HG03135 (cell line): ENCODE results near the gene DLX3.
"Not testable (repeated sequence)": the region's sequence is repeated elsewhere in the genome, so short reads cannot be mapped to it uniquely, and the experiment has no call there.

ENCODE experiments used
- ATAC-seq: cut with Tn5 transposase; IDR thresholded peaks from one replicate; pipeline ENCODE4 v1.9.1; 2021; ENCODE audit warnings: mild to moderate bottlenecking, moderate library complexity; ENCODE audit not compliant: unreplicated experiment

DLX3 gene

DNA sequence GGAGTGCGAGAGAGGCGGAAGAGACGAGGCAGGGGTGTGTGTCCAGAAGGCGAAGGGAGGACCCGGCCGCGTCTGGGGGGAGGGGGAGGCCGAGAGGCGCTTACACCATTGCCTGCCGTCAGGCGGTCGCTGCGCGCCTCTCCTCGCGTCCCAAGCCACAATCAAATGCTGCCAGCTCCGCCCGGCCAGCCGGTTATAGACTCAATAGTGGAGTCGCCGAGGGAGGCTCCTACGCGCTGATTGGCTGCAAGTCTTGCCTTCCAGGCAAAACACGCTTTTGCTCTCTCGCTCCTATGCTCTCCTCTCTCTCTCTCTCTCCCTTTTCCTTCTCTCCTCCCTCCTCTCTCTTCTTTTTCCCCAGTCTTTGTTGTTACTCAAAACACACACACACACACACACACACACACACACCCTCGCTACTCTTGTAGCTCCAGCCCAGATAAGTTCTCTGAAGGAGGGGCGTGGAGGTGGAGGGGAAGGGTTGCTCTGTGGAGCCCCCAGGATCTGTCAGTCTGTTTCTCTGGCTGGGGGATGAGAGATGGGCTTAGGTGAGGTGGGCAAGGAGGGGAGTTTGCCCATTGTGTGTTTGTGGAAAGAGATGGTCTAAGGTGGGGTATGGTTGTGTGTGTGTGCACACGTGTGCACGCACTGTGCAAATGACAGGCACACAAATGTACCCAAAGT is at the start of gene DLX3:
DLX3 (minus strand) TSS at position 170 of the 684 bp plus-strand sequence. CDS start 226 bp downstream, outside the sequence.
- ATAC-seq: no peak

DNA sequence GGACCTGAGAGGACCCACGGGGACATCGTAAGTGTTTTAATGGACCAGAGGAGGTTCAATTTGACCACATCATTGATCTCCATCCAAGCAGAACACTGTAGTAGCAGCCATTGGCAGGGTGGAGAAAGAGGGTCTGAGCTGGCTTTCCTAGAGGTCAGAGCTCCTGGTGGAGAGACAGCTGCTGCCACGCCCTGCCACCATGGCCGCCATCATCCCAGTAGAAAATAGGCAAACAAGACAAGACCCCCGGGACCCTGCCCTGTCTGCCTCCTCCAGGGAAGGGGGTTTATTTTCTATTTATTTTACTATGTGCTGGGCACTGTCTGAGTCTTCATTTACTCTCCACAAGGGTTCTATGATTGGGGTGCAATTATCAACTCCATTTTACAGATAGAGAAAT is 49.5 kb upstream of the DLX3 start:
- no peak for ATAC-seq

DNA sequence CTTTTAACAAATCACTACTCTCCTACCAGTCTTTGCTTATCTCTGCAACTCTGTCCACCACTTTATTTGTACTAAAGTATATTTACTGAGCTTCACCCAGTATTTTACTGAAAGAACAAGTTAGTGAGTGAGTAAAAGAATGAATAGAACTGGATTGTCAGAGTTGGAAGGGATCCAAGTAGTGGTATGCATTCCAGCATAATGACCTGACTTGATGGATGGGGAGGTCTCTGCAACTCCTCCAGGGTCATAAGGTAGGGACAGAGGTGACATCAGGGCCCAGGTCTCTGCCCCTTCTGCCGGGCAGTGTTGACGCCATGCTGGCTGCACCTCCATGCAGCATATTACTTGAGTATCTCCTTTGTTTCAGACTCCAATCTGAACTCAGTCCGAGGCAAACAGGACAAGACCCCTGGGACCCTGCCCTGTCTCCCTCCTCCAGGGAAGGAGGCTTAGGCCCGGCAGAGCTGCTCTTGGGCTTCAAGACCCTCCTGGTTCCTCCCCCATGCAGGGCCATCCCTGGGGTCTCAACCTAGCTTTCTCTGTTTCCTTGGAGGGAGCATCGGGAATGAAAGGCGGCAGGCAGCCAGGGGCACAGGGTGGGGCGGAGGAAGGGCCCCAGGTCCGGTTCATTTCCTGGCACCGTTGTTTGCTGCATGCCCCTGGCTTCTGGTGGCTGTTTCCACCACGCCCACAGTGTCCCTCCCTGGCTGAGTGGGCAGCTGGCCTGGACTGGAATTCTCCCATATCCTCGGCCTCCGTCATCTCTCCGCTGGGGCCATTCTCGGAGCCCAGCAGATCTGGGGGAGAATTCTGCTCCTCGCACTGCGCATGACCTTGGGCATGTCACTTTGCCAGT is 48.5 kb upstream of the DLX3 start:
- no peak for ATAC-seq

DNA sequence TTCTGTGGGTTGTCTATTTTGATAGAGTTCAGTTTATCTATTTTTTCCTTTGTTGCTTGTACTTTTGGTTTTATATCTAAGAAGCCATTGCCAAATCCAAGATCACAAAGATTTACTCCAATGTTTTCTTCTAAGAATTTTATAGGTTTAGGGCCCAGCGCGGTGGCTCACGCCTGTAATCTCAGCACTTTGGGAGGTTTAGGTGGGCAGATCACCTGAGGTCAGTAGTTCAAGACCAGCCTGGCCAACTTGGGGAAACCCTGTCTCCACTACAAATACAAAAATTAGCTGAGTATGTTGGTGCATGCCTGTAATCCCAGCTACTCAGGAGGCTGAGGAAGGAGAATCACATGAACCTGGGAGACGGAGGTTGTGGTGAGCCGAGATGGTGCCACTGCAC is 47.2 kb upstream of the DLX3 start:
- ATAC-seq: no peak

DNA sequence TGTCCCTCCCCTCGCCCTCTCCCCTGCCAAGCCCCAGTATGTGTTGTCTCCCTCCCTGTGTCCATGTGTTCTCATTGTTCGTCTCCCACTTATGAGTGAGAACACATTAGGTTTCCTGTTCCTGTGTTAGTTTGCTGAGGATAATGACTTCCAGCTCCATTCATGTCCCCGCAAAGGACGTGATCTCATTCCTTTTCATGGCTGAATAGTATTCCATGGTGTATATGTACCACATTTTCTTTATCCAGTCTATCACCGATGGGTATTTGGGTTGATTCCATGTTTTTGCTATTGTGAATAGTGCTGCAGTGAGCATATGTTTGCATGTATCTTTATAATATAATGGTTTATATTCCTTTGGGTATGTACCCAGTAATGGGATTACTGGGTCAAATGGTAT is 45.5 kb upstream of the DLX3 start:
- ATAC-seq: not testable (repeated sequence)

DNA sequence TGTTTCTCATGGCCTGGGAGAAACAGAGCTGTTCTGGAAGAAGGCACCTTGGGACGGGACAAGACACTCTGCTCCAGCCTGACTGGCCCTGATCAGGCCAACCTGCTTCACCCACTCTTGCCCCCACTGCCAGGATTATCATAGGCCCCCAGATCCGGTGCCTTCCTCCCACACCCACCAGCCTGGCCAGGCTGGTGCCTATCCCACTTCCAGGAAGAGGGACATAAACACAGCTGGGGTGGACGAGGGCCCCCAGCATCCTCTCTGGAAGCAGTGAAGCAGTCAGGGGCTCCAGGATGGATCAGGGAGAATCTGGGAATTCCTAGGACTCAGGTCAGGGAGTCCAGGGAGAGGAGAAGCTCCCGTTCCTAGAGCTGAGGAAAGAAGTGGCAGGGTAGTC is 44.0 kb upstream of the DLX3 start:
- ATAC-seq: no peak

DNA sequence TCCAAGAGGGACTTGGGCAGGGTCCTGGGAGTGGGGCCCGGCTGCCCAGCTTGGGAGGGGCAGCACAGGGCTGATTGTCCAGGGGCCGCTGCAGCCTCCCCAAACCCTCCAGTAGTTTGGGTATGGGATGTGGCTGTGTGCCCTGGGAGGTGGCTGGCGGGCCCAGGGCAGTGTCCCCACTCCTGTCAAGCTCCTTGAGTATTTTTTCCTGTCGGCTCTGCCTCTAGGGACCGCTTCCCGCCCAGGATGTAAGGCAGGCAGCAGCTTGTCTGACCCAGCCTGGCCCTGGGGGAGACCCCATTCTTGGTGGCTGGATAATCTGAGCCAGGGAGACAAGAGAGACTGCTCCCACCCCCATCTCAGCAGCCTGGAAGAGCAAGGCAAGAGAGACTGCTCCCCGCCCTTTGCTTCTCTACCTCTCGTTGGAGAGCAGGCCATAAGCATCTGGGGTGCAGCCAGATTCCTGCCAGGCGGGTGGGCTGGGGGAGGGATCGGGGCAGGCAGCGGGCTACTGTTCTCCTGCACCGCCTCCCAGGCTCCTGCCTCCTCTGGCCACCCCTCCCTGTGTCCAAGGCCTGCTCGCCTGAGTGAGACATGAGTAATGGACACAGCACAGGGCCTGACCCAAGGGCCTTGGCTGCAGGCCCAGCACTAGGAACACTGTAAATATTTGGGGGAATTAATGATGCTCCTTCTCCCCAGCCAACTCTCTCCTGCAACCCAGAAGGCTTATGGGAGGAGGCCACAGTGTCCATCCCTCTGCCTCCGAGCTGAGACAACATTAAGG is 42.5 kb upstream of the DLX3 start:
- ATAC-seq: no peak

DNA sequence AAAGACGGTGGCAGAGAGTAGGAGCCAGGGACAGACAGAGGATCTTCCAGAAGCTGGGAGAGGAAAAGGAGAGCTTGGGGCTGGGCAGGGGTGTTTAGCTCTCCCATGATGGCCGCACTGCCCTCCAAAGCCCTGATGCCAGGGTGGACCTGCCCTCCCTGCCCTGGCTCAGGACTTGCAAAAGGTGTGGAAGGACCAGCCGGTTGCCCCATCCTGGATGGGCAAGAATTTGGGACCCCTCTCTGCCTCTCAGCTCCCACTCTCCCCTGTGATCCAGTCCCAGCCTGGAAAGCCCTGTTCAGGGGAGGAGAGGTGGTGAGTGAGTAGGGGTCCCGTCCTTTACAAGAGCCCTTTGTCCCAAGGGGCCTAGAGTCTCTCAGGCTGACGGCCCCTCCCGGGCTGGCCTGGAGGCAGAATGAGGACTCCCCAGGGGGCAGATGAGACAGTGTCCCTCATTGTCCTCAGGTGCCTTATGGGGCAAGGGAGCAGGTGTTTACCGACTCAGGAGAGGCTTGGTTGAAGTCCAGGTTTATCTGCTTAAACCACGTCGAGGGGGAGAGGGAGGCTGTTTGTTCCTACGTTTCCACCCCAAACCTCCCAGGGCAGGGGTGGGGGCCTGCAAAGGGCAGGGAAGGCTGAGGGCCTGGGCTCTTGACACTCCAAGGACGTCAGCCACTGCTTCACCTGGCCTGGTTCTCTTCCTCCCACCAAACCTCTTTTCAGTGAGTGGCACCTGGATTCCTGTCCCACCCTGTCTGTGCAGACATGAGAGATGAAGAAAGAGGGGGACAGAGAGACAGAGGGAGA is 41.6 kb upstream of the DLX3 start:
- ATAC-seq: no peak

DNA sequence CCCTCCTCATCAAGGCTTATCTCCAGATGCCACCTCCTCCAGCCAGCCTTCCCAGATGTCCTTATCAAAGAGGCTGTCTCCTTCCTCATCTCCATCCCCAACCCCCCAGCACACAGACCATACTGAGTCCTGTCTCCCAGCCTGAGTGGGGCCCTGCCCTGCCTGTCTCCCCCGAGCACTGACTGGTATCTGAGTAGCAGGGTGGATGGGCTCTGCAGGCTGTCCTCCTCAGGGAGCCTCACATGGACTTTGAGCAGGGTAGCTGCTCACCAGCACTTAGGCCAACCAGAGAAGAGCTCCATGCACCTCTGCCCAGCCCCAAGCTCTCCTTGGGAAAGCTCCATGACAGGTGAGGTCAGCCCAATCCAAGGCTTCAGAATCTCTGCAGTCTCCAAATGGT is 40.9 kb upstream of the DLX3 start:
- no peak for ATAC-seq

DNA sequence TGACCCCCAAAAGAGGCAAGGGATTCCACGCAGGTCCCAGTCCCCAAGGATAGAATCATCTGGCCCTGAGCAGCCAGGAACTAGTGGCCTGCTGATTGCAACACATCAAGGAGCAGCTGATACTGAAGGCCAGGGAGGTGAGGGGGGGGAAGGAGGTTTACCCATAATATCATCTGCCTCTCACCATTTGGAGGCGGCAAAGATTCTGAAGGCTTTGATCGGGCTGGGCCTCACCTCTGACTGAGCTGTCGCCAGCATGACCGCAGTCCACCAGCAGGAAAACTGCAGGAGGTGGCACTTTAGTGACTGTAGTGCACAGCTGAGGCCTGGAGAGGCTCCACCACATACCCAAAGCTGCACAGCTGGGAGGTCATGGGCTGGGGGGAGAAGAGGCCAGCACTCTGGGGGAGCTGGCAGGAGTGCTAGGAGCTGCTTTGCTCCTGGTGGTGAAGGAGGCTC is 40.4 kb upstream of the DLX3 start:
- ATAC-seq: no peak

DNA sequence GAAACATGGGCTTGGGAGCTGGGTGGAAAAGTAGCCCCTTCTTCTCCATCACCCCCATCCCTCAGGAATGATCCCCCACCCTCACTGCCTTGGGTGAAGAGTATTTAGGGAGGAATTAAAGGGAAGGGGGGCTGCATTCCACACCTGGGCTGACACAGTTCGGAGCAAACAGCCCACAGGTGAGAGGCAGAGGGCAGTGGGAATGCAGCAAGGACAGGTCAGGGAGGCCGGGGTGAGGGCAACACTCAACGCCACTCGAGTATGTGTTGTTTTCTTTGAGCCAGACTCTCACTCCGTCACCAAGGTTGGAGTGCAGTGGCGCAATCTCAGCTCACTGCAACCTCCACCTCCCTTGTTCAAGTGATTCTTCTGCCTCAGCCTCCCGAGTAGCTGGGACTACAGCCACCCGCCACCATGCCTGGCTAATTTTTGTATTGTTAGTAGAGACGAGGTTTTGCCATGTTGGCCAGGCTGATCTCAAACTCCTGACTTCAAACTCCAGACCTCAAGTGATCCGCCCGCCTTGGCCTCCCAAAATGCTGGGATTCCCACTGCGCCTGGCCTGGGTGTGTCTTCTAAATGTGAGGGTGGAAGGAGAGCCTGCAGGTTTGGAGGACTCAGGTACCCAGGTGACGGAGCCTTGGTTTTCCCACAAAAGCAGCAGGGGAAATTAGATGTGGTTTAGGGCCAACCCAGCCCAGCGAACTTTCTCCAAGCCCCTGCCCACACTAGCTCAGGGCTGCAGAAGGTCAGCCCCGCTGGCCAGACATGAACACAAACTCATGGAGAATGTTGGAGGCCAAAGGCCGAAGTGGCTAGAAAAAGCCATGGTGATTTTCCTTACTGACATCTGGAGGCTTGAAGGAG is 39.7 kb upstream of the DLX3 start:
- ATAC-seq: no peak

DNA sequence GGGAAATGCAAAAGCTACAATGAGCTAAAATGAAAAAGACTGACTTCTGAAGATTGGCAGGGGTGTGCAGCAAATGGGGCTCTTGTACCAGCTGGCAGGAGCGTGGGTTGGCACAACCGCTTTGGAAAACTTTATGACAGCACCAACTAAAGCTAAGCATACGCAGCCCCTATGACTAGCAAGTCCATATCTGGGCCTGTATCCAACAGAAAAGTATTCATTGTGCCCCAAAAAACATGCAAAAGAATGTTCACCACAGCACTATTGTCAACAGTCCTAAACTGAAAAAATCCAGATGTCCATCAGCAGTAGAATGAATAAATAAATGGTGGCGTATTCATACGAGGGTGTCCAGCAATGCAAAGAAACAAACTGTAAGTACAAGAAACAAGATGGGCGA is 38.3 kb upstream of the DLX3 start:
- no peak for ATAC-seq

DNA sequence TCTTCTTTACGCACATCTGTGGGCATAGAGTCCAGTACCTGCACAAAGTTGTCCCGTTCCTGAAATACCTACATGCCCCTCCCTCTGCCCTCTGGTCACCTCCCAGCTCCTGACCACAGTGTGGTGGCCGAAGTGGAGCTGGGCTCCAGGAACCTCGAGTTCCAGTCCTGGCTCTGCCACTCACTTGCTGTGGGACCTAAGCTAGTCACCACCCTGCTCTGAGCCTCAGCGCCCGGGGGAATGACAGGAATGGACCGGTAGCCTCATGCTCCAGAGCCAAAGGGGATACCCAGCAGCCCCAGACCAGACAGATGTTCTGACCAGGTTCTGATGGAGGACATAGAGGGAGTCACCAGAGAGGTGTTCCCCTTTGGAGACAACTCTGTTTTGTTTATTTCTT is 34.2 kb upstream of the DLX3 start:
- ATAC-seq: no peak

DNA sequence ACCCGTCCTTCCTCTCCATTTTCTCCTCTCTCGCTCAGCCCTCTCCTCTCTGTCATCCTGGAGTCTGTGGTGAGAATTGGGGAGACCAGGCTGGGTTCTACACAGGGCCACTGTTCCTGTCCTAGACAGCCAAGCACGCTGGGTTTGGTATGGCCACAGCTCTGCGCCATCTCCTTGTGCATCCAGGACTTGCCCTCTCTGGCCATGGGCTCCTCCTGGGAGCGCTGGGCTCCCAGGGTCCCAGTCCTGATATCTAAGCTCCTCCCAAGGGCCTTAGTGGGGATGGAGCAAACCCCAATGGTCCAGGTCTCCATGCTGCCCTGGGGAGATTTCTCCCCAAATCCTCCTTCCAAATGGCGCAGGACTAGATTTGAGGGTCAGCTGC is 33.7 kb upstream of the DLX3 start:
- ATAC-seq: no peak

DNA sequence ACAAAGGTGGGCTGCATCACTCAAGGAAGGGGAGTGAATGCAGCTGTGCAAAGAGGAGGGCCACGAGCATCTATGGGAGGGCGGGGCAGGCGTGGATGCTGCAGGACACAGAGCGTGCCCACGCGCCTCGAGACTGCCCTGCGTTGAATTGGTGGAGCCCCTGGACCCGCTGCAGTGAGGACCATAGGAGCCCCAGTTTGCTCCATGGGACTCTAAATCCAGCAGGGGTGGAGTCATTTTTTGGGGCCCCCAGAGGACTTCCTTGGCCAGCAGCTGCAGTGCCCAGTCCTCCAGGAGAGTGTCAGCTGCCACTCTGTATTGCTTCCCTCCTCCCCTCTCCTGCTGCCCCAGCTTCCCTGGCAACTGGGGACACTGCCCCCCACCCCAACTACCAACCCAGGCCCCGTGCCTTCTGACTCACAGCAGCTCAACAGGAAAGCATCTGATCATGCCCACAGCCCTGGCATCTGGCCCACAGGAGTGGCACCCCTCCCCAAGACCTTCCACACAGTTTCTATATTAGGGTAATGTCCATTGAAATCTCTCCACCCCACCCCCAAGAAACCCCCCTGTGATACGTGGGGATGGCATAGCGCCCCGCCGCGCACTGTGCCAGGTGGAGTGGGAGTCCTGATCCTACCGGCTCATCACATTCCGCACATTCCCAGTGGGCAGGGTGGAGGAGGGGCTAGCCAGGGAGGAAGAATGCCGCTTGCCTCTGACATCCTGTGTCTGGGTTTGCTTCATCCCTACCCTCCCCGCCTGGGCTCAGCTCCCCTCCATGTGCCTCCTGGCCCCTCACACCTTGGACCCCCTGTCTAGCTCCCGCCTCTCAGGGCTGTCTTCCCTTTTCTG is 33.1 kb upstream of the DLX3 start:
- no peak for ATAC-seq

DNA sequence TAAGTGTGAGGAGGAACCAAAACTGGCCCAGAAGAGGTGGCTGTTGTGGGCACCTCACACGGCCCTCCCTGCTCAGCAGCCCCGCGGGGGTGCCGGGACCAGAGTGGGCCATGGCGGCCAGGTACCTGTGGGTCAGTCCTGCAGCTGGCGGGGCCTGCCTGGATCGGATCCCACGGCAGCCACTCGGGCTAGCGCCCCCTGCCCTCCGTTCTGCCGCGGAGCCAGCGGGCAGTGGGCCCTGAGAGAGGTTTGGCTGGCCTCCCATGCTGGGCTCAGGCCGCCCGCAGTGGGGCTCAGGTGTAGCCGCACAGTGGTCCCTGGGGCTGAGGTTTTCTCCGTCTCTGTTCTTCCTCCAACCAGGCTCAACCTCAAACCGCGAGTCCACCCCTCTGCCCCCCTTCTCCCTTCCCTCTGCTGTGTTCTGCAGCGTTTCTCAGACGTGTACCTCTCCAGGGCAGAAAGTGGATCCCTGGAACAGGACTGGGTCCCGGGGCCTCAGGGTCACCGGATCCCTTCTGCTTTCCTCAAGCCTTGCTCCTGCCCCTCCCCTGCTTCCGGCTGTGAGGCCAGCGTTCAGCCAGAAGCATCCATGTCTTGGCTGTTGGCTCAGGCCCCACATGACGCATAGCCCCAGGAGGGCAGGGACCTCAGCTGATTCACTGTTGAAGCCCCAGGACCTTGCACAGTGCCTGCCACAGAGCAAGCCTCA is 32.3 kb upstream of the DLX3 start:
- ATAC-seq: no peak

DNA sequence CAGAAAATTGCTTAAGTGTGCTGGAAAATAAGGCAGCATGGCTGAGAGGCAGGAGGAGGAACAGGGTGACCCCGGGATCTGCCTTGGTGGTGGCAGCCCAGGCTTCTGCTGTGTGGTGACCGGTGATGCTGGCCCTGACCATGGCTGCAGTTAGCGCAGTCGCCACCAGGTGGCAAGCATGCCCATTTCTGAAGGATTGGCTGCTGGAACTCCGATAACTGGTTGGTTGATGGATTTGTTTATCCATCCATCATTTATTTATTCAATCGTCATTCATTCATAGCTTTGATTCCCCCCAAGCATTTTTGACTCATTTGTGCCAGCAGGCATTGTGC is 31.8 kb upstream of the DLX3 start:
- no peak for ATAC-seq

DNA sequence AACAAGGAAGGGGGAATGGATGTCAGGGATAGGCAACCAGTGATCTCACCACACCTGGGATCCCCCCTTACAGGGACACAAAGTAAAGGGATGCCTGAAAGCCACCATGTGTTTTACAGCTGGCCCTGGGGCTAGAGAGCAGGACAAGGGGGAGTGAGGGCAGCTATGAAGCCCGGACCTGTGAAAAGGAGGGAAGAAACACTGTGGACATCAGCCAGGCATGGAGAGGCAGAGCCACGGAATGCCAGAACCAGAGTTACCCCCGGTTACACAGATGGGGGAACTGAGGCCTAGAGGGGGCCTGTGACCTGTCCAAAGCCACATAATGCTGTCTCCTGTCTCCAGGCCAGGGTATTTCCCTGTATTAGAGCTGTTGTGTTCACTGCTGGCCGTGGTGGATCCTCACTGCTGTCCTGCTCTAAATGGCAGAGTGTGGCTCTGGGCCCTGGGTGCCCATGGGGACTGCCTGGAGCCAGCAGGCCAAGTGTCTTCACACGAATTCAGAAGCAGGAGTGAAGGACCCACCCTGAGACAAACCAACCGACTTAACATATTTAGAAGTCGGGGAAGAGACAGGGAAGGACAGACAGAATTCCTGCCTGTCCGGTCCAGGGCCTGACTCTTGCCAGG is 31.1 kb upstream of the DLX3 start:
- no peak for ATAC-seq
